HCT116 (cell line): ENCODE data around the gene NRP1. TPM values are rescaled to one million over a fixed set of nuclear protein-coding genes. Genes with fewer than 3 reads are reported as not detected.

Experiments used
- ATAC-seq: fragments of 200-7000 bp; cut with Tn5 transposase; 2 replicates; pipeline ENCODE4 v1.9.1; 2020; ENCODE audit warnings: mild to moderate bottlenecking, moderate library complexity
- BruUV-seq: library from RNA; stranded (reverse); fragments of 400-500 nt; replicated peaks from 2 replicates; lab custom pipeline; 2021; lab: Mats Ljungman, UMichigan
- CTCF ChIA-PET: fragments of 300-600 bp; sonication (Branson Sonifier 250); formaldehyde crosslinking; loops from one replicate; lab custom pipeline; 2021; ENCODE audit warnings: antibody characterized with exemption; lab: Charles Lee
- POLR2A ChIA-PET: fragments of 300-600, 350-600 bp; sonication (Branson Sonifier 250); formaldehyde crosslinking; loops from one replicate; lab custom pipeline; 2021; ENCODE audit warnings: antibody characterized with exemption; lab: Charles Lee
- RAD21 ChIA-PET, 2 experiments: fragments of 300-600 bp; sonication (Branson Sonifier 250); formaldehyde crosslinking; loops; one replicate each; lab custom pipeline; 2023; ENCODE audit warnings: low total read pairs in 2 of 2; ENCODE audit not compliant: uncharacterized antibody in 2 of 2, unreplicated experiment in 2 of 2, low non-redundant PET in 1 of 2; lab: Charles Lee
- DNase-seq: peaks from one replicate; pipeline ENCODE4 v3.0.0-alpha.2; 2010; ENCODE audit warnings: low read depth, low spot score
- H2AFZ ChIP-seq: fragments of 200-600 bp; shearing (Covaris generic), sonication (generic); 2 replicates; pipeline ENCODE4 v1.6.1; 2017; ENCODE audit warnings: low read depth, mixed run types, mixed read lengths, antibody characterized with exemption, low read length; ENCODE audit not compliant: poor library complexity, severe bottlenecking
- H3K27ac ChIP-seq: 2 replicates; pipeline ENCODE4 v1.5.1; 2012; ENCODE audit warnings: low read depth, low read length
- H3K27me3 ChIP-seq: fragments of 200-600 bp; sonication (generic); 2 replicates; pipeline ENCODE4 v1.6.1; 2016; ENCODE audit warnings: mixed run types, low read length, mixed read lengths; ENCODE audit not compliant: insufficient read depth
- H3K36me3 ChIP-seq, 2 experiments: fragments of 200-500 bp in 1 of 2; fragments of 200-600 bp in 1 of 2; sonication (Bioruptor generic) in 1 of 2; sonication (generic) in 1 of 2; 2 replicates each; pipeline versions ENCODE4 v1.5.1 to v1.6.1; 2014 to 2016; ENCODE audit warnings: low read length in 2 of 2, inconsistent platforms in 1 of 2, mixed read lengths in 1 of 2, mixed run types in 1 of 2; ENCODE audit not compliant: insufficient read depth in 2 of 2, control insufficient read depth in 1 of 2
- H3K4me1 ChIP-seq, 2 experiments: fragments of 200-600 bp in 1 of 2; sonication (generic) in 1 of 2; 2 replicates each; pipeline versions ENCODE4 v1.5.1 to v1.6.1; 2012 to 2017; ENCODE audit warnings: low read length in 2 of 2, inconsistent platforms in 1 of 2, mild to moderate bottlenecking in 1 of 2, mixed read lengths in 1 of 2, mixed run types in 1 of 2, moderate library complexity in 1 of 2; ENCODE audit not compliant: insufficient read depth in 2 of 2, control insufficient read depth in 1 of 2
- H3K4me2 ChIP-seq: fragments of 200-600 bp; sonication (generic); 2 replicates; pipeline ENCODE4 v1.6.1; 2017; ENCODE audit warnings: mixed run types, low read length, mixed read lengths
- H3K4me3 ChIP-seq, 2 experiments: fragments of 200-600 bp in 1 of 2; sonication (generic) in 1 of 2; replicated peaks in 1 of 2; 2 replicates each; pipeline ENCODE4 v1.5.1; 2011 to 2016; ENCODE audit warnings: low read length in 2 of 2, control low read depth in 1 of 2, low read depth in 1 of 2, mild to moderate bottlenecking in 1 of 2, mixed read lengths in 1 of 2, mixed run types in 1 of 2
- H3K79me2 ChIP-seq: fragments of 200-600 bp; sonication (generic); 2 replicates; pipeline ENCODE4 v1.6.1; 2017; ENCODE audit warnings: mild to moderate bottlenecking, mixed run types, low read length, moderate library complexity, mixed read lengths; ENCODE audit not compliant: insufficient read depth
- H3K9ac ChIP-seq: fragments of 200-600 bp; sonication (generic); 2 replicates; pipeline ENCODE4 v1.6.1; 2016; ENCODE audit warnings: low read length, mixed read lengths
- H3K9me2 ChIP-seq: fragments of 200-600 bp; sonication (generic), shearing (Covaris generic); 2 replicates; pipeline ENCODE4 v1.6.1; 2017; ENCODE audit warnings: mixed run types, mild to moderate bottlenecking, moderate library complexity; ENCODE audit not compliant: insufficient read depth
- H3K9me3 ChIP-seq, 2 experiments: fragments of 200-500 bp in 1 of 2; fragments of 200-600 bp in 1 of 2; sonication (Bioruptor generic) in 1 of 2; sonication (generic) in 1 of 2; 2 replicates each; pipeline ENCODE4 v1.6.1; 2014 to 2017; ENCODE audit warnings: low read length in 2 of 2, mixed read lengths in 2 of 2, inconsistent platforms in 1 of 2, low read depth in 1 of 2, mild to moderate bottlenecking in 1 of 2, mixed run types in 1 of 2, moderate library complexity in 1 of 2; ENCODE audit not compliant: control insufficient read depth in 1 of 2, insufficient read depth in 1 of 2
- H4K20me1 ChIP-seq: fragments of 200-600 bp; sonication (generic), shearing (Covaris generic); 2 replicates; pipeline ENCODE4 v1.6.1; 2017; ENCODE audit warnings: mixed run types, mild to moderate bottlenecking, moderate library complexity; ENCODE audit not compliant: insufficient read depth
- CEBPB ChIP-seq: IDR thresholded peaks from 2 replicates; pipeline ENCODE4 v1.6.1; 2012; ENCODE audit warnings: low read depth
- CTCF ChIP-seq, 3 experiments: fragments of 200-600 bp in 1 of 3; sonication (generic) in 1 of 3; IDR thresholded peaks in 2 of 3; conservative IDR thresholded peaks in 1 of 3; 2 replicates each; pipeline ENCODE4 v1.5.1; 2012 to 2017; ENCODE audit warnings: low read depth in 2 of 3, low read length in 2 of 3, antibody characterized with exemption in 1 of 3, borderline replicate concordance in 1 of 3, control low read depth in 1 of 3, mild to moderate bottlenecking in 1 of 3, mixed read lengths in 1 of 3, mixed run types in 1 of 3, moderate library complexity in 1 of 3; ENCODE audit not compliant: insufficient read depth in 1 of 3
- EZH2 ChIP-seq: fragments of 200-600 bp; sonication (generic); IDR thresholded peaks from 2 replicates; pipeline ENCODE4 v1.6.1; 2017; ENCODE audit warnings: antibody characterized with exemption, mixed run types
- EZH2phosphoT487 ChIP-seq: fragments of 200-600 bp; IDR thresholded peaks from 2 replicates; pipeline ENCODE4 v1.6.1; 2018; ENCODE audit warnings: antibody characterized with exemption, borderline replicate concordance
- FOSL1 ChIP-seq: IDR thresholded peaks from 2 replicates; pipeline ENCODE4 v1.6.1; 2012; ENCODE audit warnings: low read depth
- JUND ChIP-seq: IDR thresholded peaks from 2 replicates; pipeline ENCODE4 v1.6.1; 2012
- SP1 ChIP-seq: IDR thresholded peaks from 2 replicates; pipeline ENCODE4 v1.6.1; 2012; ENCODE audit warnings: low read depth
- intact Hi-C: fragments of 100-400 bp; cut with micrococcal nuclease; formaldehyde crosslinking; loops from 2 replicates; pipeline ENCODE4 v1.10.0; 2022
- total RNA-seq: library from RNA; stranded (reverse); gene quantifications from one replicate; pipeline ENCODE4 v1.2.1, GENCODE V29; 2021; ENCODE audit not compliant: unreplicated experiment

The NRP1 gene
- total RNA-seq, 1 experiment from 2014 or later: 3.8 TPM

- intact Hi-C loops: no loop called here
- DNase-seq (no peak), ATAC-seq (peak; percentile 78)
- Histone ChIP-seq H3K4me1 (peaks cover 7 to 31% of the 10 kb centered on the region in 2 experiments), H2AFZ (peak overlapping the region; percentile 77), H3K9me2 (no peaks in the 10 kb centered on the region), H3K9ac (peak overlapping the region; percentile 5; the same call in 1 of the 2 replicates), H3K9me3 (no peaks in the 10 kb centered on the region), H3K4me3 (peak overlapping the region; percentile 5 to 17; a peak in 3 of 4 replicates), H3K27me3 (no peaks in the 10 kb centered on the region), H4K20me1 (no peaks in the 10 kb centered on the region), H3K4me2 (peak overlapping the region; percentile 58), H3K27ac (no peak overlapping the region), H3K79me2 (no peaks in the 10 kb centered on the region), H3K36me3 (no peaks in the 10 kb centered on the region)
- ChIA-PET CTCF (no interaction called here), POLR2A (no interaction called here), RAD21 (interaction anchor here in 1 of 2 experiments (0.6 kb wide), 1 partner anchor 1475 kb away, joined by 3 read pairs; no protein-coding TSS in a partner anchor)
- no TSS peak for BruUV-seq
- TF ChIP-seq SP1 (0 out of 2 replicates have a peak, but pooled peaks have one; percentile 10), CEBPB (peak; percentile 18; the same call in 1 of the 2 replicates), CTCF (IDR thresholded peaks at IDR 0.05 in 2 of 3, conservative IDR thresholded peaks at IDR 0.05 in 1 of 3; ENCODE audit: borderline replicate concordance in 1 of 3, insufficient read depth in 1 of 3, low read depth in 2 of 3, low read length in 2 of 3) (no peak), JUND (peak; percentile 26; the same call in 1 of the 2 replicates), EZH2 (no peak), FOSL1 (peak; percentile 22; the same call in 1 of the 2 replicates)
Measured at GRCh38 chr10:33258967-33259366, 75.5 kb downstream of the NRP1 start.

- ATAC-seq (no peak), DNase-seq (no peak)
- no peak for TF ChIP-seq EZH2phosphoT487
- no peak for TF ChIP-seq SP1
- H3K4me3 ChIP-seq: no peak overlapping the region
- no peaks in the 10 kb centered on the region for H3K27me3 ChIP-seq
- H3K9ac ChIP-seq: no peak overlapping the region
- H3K27ac ChIP-seq: no peak overlapping the region
- no peak overlapping the region for H2AFZ ChIP-seq
- no peaks in the 10 kb centered on the region for H3K9me3 ChIP-seq
- ChIA-PET POLR2A (no interaction called here), RAD21 (no interaction called here), CTCF (no interaction called here)
- no TSS peak for BruUV-seq
- H3K4me1 ChIP-seq: peaks cover 0 to 21% of the 10 kb centered on the region in 2 experiments; a peak in 2 of 4 replicates
- no peaks in the 10 kb centered on the region for H3K79me2 ChIP-seq
- no peaks in the 10 kb centered on the region for H3K36me3 ChIP-seq
- no peaks in the 10 kb centered on the region for H3K9me2 ChIP-seq
- H4K20me1 ChIP-seq: no peaks in the 10 kb centered on the region
- H3K4me2 ChIP-seq: no peak overlapping the region
- intact Hi-C loops: no loop called here
Measured at GRCh38 chr10:33257439-33258080, 76.9 kb downstream of the NRP1 start.
